GM23248 (cell line): ENCODE results near the gene RPS6KA5.

ENCODE experiments used
- EZH2 ChIP-seq: fragments of 200-600 bp; sonication (generic); IDR thresholded peaks from 2 replicates; pipeline ENCODE4 v1.6.1; 2018; ENCODE audit warnings: antibody characterized with exemption, mild to moderate bottlenecking; ENCODE audit not compliant: insufficient read depth, poor library complexity, severe bottlenecking
- EZH2phosphoT487 ChIP-seq: fragments of 200-600 bp; sonication (generic); IDR thresholded peaks from 2 replicates; pipeline ENCODE4 v1.6.1; 2018; ENCODE audit warnings: antibody characterized with exemption, moderate library complexity, mild to moderate bottlenecking, low read depth; ENCODE audit not compliant: insufficient read depth

GRCh38 chr14:90922141-90922540 lies 138.3 kb downstream of the RPS6KA5 start:
- no peak for TF ChIP-seq EZH2phosphoT487
- TF ChIP-seq EZH2, result no peak
